ENCODE data around the gene CFAP161. TPM values are rescaled to one million over a fixed set of nuclear protein-coding genes. Genes with fewer than 3 reads are reported as not detected.

CFAP161 gene
- 1 to 10 TPM in 1 of 4 donors, not detected in 3; 6.6 TPM for total RNA-seq

- no peaks in the 10 kb centered on the region for H3K36me3 ChIP-seq
- no peak for TF ChIP-seq POLR2A (IDR thresholded peaks at IDR 0.05)
- TF ChIP-seq, protein P1, sequence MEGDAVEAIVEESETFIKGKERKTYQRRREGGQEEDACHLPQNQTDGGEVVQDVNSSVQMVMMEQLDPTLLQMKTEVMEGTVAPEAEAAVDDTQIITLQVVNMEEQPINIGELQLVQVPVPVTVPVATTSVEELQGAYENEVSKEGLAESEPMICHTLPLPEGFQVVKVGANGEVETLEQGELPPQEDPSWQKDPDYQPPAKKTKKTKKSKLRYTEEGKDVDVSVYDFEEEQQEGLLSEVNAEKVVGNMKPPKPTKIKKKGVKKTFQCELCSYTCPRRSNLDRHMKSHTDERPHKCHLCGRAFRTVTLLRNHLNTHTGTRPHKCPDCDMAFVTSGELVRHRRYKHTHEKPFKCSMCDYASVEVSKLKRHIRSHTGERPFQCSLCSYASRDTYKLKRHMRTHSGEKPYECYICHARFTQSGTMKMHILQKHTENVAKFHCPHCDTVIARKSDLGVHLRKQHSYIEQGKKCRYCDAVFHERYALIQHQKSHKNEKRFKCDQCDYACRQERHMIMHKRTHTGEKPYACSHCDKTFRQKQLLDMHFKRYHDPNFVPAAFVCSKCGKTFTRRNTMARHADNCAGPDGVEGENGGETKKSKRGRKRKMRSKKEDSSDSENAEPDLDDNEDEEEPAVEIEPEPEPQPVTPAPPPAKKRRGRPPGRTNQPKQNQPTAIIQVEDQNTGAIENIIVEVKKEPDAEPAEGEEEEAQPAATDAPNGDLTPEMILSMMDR (IDR thresholded peaks at IDR 0.05): no peak
- no peak within 1 kb of the TSS for H3K27ac ChIP-seq
- peak within 1 kb of the TSS in 3 of 4 donors; percentile 3 to 38 (median 8) for H3K4me3 ChIP-seq
- no peaks in the 10 kb centered on the region for H3K4me1 ChIP-seq
- H3K27me3 ChIP-seq: peaks cover 0 to 4% of the 10 kb centered on the region in 2 donors
- no peaks in the 10 kb centered on the region for H3K9me3 ChIP-seq
- DNase-seq: peak in 2 of 3 donors; percentile 62 to 64
Observed at GRCh38 chr15:81133782-81134461, at the start of gene CFAP161. TSS of gene CFAP161 (plus strand) at chr15:81134270. CDS start at chr15:81134330, 60 bp downstream.

- no peak overlapping the region for H3K4me3 ChIP-seq
Observed at GRCh38 chr15:81084716-81085115, 49.4 kb upstream of the CFAP161 start.

DNA sequence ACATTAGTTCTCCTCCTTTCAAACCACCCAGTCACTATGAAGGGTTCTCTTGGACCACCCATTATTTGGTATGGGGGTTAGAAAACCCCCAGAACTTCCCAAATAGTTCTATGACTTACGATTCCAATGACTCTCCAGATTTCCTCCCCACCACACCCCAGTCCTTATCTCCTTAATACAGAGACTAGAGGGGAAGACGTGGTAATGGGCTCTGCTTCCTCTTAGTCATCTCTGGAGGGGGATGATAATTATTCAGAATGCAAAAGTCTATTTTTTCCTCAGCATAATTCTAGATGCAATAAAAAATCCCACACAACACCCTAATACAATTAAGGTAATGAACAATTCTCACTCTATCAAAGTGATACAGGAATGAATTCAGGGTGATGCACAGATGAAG, 48.9 kb upstream of the CFAP161 start:
- no peak overlapping the region for H3K27ac ChIP-seq
- H3K4me3 ChIP-seq: no peak overlapping the region
- H3K4me1 ChIP-seq: no peaks in the 10 kb centered on the region
- H3K27me3 ChIP-seq: no peaks in the 10 kb centered on the region
- no peaks in the 10 kb centered on the region for H3K9me3 ChIP-seq
- TF ChIP-seq, protein P1 (IDR thresholded peaks at IDR 0.05): no peak
- TF ChIP-seq POLR2A (IDR thresholded peaks at IDR 0.05): no peak
- no peaks in the 10 kb centered on the region for H3K36me3 ChIP-seq
- no peak for DNase-seq

More at GRCh38 chr15:81084716-81085115, 49.4 kb upstream of the CFAP161 start:
- Histone ChIP-seq H3K4me1 (no peaks in the 10 kb centered on the region), H3K36me3 (no peaks in the 10 kb centered on the region), H3K27ac (no peak overlapping the region), H3K9me3 (no peaks in the 10 kb centered on the region), H3K27me3 (no peaks in the 10 kb centered on the region)
- TF ChIP-seq, protein P1 (IDR thresholded peaks at IDR 0.05): no peak
- TF ChIP-seq POLR2A (IDR thresholded peaks at IDR 0.05): no peak
- DNase-seq: no peak

- DNase-seq: no peak
- no peaks in the 10 kb centered on the region for H3K9me3 ChIP-seq
- no peaks in the 10 kb centered on the region for H3K4me1 ChIP-seq
- no peak for TF ChIP-seq POLR2A (IDR thresholded peaks at IDR 0.05)
- TF ChIP-seq, protein P1 (IDR thresholded peaks at IDR 0.05): no peak
- no peak overlapping the region for H3K4me3 ChIP-seq
- no peaks in the 10 kb centered on the region for H3K27me3 ChIP-seq
- H3K36me3 ChIP-seq: no peaks in the 10 kb centered on the region
- no peak overlapping the region for H3K27ac ChIP-seq
Observed at GRCh38 chr15:81085898-81086297, 48.2 kb upstream of the CFAP161 start.

DNA sequence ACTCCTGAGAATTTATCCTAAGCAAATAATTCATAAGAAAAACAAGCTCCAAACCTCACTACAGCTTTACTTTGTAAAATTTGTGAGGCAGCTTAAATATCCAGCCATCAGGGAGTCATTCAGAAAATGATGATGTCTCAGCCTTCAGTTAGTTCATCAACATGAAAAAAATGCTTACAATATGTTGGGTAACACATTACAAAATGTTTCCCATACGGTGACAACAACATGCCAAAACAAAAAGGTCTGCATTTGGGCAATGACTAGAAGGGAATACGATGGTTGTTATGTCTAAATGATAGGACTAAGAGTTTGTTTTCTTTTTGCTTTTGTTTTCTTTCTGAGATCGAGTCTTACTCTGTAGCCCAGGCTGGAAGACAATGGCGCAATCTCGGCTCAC, 47.0 kb upstream of the CFAP161 start:
- Histone ChIP-seq H3K4me1 (no peaks in the 10 kb centered on the region), H3K4me3 (no peak overlapping the region), H3K27me3 (no peaks in the 10 kb centered on the region), H3K9me3 (no peaks in the 10 kb centered on the region), H3K27ac (no peak overlapping the region), H3K36me3 (no peaks in the 10 kb centered on the region)
- TF ChIP-seq, protein P1 (IDR thresholded peaks at IDR 0.05): no peak
- no peak for DNase-seq

Measured in Peyer's patch (tissue), 4 donors.